Measurements from ENCODE around the gene SIRT5.
A peak's percentile ranks its signal among the peaks of the same experiment; 100 is the strongest.

Gene SIRT5

DNA sequence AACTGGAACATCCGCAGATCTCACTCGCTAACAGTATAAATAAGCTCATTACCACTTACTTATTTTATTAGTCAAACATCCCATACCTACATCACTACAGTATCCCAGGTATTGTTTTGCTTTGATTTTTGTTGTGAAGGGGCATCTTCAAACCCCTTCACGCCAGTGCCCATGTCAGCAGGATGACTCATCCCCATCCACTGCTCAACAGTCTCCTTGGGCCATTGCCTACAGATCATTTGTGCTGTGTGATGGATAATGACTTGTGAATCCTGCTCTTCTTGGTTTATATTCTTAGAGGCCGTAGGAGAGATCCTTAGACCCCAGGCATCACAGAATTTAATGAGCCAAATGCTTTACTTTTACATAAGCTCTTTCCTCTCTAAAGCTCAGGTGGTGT is 8.5 kb upstream of the SIRT5 start:
- Histone ChIP-seq H3K4me3 (replicated peaks; ENCODE audit: insufficient read depth, low read length) (no peak overlapping the region), H3K27me3 (ENCODE audit: insufficient read depth, poor library complexity, severe bottlenecking) (no peaks in the 10 kb centered on the region), H3K27ac (replicated peaks) (no peak overlapping the region)
- DNase-seq (ENCODE audit: low read depth in 1 of 2, low spot score in 1 of 2): no peak
- TF ChIP-seq GABPA (IDR thresholded peaks at IDR 0.05; ENCODE audit: low read depth) (no peak), POLR2AphosphoS5 (IDR thresholded peaks at IDR 0.05; ENCODE audit: low read depth) (no peak), SPI1 (IDR thresholded peaks at IDR 0.05; ENCODE audit: borderline replicate concordance, low read depth) (no peak)
- TF ChIP-seq, protein P1, sequence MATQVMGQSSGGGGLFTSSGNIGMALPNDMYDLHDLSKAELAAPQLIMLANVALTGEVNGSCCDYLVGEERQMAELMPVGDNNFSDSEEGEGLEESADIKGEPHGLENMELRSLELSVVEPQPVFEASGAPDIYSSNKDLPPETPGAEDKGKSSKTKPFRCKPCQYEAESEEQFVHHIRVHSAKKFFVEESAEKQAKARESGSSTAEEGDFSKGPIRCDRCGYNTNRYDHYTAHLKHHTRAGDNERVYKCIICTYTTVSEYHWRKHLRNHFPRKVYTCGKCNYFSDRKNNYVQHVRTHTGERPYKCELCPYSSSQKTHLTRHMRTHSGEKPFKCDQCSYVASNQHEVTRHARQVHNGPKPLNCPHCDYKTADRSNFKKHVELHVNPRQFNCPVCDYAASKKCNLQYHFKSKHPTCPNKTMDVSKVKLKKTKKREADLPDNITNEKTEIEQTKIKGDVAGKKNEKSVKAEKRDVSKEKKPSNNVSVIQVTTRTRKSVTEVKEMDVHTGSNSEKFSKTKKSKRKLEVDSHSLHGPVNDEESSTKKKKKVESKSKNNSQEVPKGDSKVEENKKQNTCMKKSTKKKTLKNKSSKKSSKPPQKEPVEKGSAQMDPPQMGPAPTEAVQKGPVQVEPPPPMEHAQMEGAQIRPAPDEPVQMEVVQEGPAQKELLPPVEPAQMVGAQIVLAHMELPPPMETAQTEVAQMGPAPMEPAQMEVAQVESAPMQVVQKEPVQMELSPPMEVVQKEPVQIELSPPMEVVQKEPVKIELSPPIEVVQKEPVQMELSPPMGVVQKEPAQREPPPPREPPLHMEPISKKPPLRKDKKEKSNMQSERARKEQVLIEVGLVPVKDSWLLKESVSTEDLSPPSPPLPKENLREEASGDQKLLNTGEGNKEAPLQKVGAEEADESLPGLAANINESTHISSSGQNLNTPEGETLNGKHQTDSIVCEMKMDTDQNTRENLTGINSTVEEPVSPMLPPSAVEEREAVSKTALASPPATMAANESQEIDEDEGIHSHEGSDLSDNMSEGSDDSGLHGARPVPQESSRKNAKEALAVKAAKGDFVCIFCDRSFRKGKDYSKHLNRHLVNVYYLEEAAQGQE (IDR thresholded peaks at IDR 0.05; ENCODE audit: insufficient replicate concordance, low read depth): no peak
- TF ChIP-seq, protein P2, sequence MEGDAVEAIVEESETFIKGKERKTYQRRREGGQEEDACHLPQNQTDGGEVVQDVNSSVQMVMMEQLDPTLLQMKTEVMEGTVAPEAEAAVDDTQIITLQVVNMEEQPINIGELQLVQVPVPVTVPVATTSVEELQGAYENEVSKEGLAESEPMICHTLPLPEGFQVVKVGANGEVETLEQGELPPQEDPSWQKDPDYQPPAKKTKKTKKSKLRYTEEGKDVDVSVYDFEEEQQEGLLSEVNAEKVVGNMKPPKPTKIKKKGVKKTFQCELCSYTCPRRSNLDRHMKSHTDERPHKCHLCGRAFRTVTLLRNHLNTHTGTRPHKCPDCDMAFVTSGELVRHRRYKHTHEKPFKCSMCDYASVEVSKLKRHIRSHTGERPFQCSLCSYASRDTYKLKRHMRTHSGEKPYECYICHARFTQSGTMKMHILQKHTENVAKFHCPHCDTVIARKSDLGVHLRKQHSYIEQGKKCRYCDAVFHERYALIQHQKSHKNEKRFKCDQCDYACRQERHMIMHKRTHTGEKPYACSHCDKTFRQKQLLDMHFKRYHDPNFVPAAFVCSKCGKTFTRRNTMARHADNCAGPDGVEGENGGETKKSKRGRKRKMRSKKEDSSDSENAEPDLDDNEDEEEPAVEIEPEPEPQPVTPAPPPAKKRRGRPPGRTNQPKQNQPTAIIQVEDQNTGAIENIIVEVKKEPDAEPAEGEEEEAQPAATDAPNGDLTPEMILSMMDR (IDR thresholded peaks at IDR 0.05; ENCODE audit: insufficient read depth, low read length): no peak

DNA sequence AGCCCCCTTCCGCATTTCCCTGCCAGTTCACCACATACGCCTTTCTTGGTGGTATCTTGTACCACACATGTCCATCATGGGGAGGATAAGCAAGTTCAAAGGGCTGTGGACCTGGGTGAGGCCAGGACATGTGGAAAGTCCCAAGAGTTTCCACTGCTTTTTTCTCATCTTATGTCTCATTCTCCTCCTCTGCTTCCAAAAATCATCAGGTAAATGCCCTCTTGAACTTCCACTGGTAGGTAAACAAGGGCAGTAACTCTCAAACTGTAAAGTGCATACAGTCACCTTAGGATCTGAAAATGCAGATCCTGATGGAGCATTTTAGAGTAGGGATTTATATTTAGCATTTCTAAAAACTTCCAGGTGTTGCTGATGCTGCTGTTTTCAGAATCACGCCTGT is 7.9 kb upstream of the SIRT5 start:
- Histone ChIP-seq H3K27ac (replicated peaks) (no peak overlapping the region), H3K4me3 (replicated peaks; ENCODE audit: insufficient read depth, low read length) (no peak overlapping the region), H3K27me3 (ENCODE audit: insufficient read depth, poor library complexity, severe bottlenecking) (no peaks in the 10 kb centered on the region)
- TF ChIP-seq POLR2AphosphoS5 (IDR thresholded peaks at IDR 0.05; ENCODE audit: low read depth): no peak
- DNase-seq (ENCODE audit: low read depth in 1 of 2, low spot score in 1 of 2): no peak

DNA sequence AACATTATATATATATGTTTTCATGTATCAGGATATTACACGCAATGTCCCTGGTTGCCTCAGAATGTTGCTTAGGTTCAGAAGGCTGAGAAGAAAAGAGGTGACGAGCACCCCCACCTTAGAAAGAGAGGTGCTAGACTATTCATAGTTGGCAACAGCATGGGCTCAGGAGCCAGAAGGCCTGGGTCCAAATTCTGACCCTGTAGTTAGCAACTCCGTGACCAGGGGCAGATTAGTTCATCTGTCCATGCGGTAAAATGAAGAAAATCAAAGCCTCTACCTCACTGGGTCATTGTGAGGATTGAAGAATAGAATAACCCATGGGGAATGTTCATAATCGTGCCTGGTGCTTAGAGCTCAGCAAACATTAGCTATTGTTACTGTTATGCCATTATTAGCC is 5.4 kb upstream of the SIRT5 start:
- no peak for TF ChIP-seq SPI1 (IDR thresholded peaks at IDR 0.05; ENCODE audit: borderline replicate concordance, low read depth)
- no peak for TF ChIP-seq POLR2AphosphoS5 (IDR thresholded peaks at IDR 0.05; ENCODE audit: low read depth)
- TF ChIP-seq, protein P2 (IDR thresholded peaks at IDR 0.05; ENCODE audit: insufficient read depth, low read length): no peak
- TF ChIP-seq, protein P1 (IDR thresholded peaks at IDR 0.05; ENCODE audit: insufficient replicate concordance, low read depth): no peak
- TF ChIP-seq GABPA (IDR thresholded peaks at IDR 0.05; ENCODE audit: low read depth): no peak
- no peak for DNase-seq (ENCODE audit: low read depth in 1 of 2, low spot score in 1 of 2)
- H3K4me3 ChIP-seq (replicated peaks; ENCODE audit: insufficient read depth, low read length): no peak overlapping the region
- H3K27ac ChIP-seq (replicated peaks): no peak overlapping the region
- no peaks in the 10 kb centered on the region for H3K27me3 ChIP-seq (ENCODE audit: insufficient read depth, poor library complexity, severe bottlenecking)

GRCh38 chr6:13572240-13572639 is 2.2 kb upstream of the SIRT5 start:
- TF ChIP-seq SPI1 (IDR thresholded peaks at IDR 0.05; ENCODE audit: borderline replicate concordance, low read depth): peak; percentile 17; the same call in 1 of the 2 replicates
- no peak for TF ChIP-seq GABPA (IDR thresholded peaks at IDR 0.05; ENCODE audit: low read depth)
- TF ChIP-seq, protein P1 (IDR thresholded peaks at IDR 0.05; ENCODE audit: insufficient replicate concordance, low read depth): no peak
- TF ChIP-seq POLR2AphosphoS5 (IDR thresholded peaks at IDR 0.05; ENCODE audit: low read depth): no peak
- no peak overlapping the region for H3K27ac ChIP-seq (replicated peaks)
- H3K27me3 ChIP-seq (ENCODE audit: insufficient read depth, poor library complexity, severe bottlenecking): no peaks in the 10 kb centered on the region
- H3K4me3 ChIP-seq (replicated peaks; ENCODE audit: insufficient read depth, low read length): no peak overlapping the region
- DNase-seq (ENCODE audit: low read depth in 1 of 2, low spot score in 1 of 2): no peak

All from HL-60 (cell line).